GM18858 (cell line): ENCODE measurements around the gene LDB2.

ENCODE experiments used
- ATAC-seq: cut with Tn5 transposase; IDR thresholded peaks from one replicate; pipeline ENCODE4 v1.9.1; 2021; ENCODE audit not compliant: unreplicated experiment

LDB2 gene

DNA sequence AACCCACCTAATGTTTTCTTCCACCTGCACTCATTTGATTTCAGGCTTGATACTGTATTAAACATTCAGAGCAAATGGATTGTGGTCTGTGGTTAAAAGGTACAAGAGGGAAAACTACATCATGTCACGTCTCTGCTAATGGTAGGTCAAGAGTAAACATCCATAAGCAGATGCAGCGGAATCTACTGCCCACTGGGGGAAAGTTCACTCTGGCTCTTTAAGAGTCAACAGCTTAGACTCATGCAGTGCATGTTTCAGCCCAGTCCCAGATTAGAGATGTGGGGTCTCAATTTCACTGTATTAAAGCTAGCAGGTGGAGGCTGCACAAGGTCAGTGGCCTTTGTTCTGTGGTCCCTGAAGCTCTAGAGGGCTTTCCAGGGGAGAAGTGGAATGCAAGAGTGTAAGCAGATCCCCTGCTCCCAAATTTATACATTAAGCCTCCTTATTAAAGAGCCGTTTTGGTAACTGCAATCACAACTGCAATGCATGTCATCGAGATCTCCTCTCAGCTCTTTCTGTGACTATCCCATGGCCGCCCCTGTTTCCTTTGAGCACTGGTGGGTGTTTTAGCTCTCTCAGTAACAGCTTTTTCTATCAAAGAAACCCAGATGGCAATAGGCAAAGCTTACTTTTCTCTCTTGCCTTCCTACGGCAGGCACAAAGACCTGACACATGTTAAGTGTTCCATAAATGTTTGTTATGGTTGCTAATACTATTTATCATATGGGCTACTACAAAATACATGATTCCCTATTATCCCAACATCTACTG, 53.4 kb downstream of the LDB2 start:
- no peak for ATAC-seq

DNA sequence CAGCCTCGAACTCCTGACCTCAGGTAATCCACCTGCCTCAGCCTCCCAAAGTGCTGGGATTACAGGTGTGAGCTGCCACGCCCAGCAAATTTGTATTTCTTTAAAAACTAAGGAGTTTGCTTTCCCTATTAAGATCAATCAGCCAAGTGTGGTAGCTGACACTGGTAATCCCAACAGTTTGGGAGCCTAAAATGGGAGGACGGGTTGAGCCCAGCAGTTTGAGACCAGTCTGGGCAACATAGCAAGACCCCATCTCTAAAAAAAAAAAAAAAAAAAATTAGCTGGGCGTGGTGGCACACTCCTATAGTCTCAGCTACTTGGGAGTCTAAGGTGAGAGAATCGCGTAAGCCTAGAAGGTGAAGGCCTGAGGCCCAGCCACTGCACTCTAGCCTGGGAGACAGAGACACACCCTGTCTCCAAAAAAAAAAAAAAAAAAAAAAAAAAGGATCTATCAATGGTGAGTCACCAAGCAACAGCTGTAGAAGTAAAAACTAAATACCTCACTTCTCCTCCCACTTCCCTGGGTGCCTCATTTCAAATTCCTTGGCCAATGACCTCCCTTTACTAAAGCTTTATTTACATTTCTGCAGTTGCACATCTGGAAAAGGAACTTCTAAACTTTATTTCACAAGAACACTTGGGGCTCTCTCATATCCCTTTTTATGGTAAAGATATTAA, 54.5 kb downstream of the LDB2 start:
- ATAC-seq = no peak

DNA sequence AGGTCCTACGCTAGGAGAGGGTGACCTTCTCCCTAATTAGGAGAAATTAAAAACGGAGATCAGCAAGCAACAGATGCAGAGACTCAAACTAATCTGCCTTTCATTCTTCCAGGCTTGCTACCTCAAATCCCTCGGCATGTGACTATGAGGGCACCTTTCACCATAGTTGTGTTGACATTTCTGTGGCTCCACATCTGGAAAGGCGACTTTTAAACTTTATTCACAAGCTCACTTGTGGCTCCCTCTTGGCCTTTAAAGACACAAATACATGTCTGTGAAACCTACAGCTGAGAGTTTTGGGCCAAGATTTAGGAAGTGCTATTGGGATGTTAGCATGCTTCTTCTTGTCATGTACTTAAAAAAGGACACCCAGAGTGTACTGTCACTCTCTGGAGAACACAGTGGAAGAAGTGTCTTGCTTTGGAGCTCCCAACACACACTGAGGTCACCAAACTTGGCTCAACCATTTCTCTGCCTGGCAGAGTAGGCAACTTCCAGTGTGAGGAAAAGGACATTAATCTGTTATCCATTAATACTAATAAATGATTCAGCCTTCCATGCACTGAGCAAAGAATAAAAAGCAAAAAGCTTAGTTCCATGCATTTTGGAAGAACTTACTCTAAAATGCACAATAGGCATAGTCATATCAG, 60.1 kb downstream of the LDB2 start:
- no peak for ATAC-seq

DNA sequence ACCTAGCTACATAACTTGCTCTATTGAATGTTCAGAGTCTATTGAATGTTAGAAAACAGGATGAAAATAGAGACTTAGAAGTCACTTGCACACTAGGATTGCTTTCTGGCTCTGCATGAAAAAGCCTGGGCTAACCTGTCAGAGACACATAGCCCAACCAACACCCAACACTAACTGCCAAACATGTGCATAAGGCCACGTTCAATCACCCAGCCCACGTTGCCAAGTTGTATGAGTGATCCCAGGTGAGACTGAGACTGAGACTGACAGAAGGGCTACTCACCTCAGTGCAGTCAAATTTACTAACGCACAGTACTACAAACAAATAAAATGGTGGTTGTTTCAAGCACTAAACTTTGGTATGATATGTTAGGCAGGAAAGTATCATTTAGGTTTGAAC, 61.0 kb downstream of the LDB2 start:
- no peak for ATAC-seq

DNA sequence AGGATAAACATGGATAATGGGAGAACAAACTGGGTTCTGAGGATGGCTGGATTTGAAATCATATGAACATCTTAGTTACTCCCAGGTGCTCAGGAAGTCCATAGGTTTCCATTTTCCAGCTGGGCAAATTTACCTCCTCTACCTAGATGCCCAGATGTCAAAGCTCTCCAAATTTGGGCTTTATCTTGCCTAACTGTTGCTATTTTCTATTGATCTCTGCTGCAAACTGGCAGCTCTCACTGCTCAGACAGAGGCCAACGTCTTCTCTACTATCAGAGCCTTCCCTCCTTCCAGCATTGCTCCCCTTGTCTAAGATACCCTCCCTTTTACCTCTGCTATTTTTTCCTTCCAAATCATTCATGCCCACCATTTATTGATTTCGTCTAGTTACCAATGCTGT, 62.1 kb downstream of the LDB2 start:
- no peak for ATAC-seq

DNA sequence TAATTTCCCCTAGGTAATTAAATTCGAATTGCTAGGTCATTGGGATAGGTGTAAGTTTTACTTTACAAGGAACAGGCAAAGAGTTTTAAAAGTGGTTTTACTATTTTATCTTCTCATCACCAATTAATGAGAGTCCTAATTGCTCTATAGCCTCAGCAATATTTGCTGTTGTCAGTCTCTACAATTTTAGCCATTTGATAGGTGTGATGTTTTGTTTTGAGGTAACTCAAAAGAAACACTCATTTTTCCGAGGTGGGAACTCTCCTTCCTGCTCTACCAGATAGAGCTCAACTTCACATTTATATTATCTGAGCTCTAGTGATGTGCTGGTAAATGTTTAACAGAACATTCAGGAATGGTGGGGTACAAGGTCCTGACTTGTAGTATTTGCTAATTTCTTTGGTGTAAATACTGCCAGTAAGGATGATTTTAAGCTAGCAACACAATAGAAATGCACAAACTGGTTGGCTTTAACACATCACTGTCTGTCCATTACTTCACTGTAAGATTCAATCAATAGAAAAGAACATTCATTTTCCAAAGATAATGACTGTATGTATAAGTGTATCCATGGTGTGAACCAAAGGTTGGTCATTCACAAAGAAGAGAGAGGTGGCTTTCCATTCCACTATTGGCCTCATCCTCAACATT, 62.7 kb downstream of the LDB2 start:
- ATAC-seq = no peak

DNA sequence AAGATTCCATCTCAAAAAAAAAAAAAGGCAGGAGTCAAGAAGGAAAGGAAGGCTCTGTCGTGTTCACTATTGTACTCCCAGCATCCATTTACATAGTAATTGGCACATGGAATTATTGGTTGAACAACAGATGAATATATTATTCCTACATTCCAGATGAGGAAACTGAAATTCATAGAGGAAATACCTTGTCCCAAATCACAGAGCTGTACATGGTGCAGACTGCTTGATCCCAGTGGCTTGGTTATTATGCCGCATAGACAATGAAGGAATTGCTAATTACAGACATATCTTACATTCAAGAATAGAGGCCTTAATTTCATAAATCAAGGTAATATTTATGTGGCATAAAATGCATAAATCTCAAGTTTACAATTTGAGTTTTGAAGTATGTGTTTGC, 63.6 kb downstream of the LDB2 start:
- no peak for ATAC-seq

DNA sequence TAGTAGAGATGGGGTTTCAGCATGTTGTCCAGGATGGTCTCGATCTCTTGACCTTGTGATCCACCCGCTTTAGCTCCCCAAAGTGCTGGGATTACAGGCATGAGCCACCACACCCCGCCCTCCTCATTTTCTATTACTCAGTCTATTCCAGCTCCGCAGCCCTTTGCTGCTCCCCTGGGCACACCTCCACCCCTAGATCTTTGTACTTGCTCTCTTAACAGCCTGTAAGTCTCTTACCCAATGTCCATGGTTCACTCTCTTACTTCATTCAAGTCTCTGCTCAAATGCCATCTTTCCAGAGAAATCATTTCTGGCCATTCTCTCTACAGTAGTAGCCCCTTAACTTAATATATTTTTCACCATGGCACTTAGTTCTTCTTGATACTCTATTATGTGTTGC, 64.7 kb downstream of the LDB2 start:
- no peak for ATAC-seq

DNA sequence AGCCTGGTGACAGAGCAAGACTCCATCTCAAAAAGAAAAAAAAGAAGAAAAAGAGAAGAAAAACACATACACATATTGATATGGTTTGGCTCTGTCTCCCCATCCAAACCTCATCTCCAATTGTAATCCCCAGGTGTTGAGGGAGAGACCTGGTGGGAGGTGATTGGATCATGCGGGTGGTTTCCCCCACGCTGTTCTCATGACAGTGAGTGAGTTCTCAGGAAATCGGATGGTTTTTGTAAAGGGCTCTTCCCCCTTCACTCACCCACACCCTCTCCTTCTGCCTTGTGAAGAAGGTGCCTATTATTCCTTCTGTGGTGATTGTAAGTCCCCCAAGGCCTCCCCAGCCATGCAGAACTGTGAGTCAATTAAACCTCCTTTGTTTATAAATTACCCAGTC, 68.4 kb downstream of the LDB2 start:
- ATAC-seq = no peak

DNA sequence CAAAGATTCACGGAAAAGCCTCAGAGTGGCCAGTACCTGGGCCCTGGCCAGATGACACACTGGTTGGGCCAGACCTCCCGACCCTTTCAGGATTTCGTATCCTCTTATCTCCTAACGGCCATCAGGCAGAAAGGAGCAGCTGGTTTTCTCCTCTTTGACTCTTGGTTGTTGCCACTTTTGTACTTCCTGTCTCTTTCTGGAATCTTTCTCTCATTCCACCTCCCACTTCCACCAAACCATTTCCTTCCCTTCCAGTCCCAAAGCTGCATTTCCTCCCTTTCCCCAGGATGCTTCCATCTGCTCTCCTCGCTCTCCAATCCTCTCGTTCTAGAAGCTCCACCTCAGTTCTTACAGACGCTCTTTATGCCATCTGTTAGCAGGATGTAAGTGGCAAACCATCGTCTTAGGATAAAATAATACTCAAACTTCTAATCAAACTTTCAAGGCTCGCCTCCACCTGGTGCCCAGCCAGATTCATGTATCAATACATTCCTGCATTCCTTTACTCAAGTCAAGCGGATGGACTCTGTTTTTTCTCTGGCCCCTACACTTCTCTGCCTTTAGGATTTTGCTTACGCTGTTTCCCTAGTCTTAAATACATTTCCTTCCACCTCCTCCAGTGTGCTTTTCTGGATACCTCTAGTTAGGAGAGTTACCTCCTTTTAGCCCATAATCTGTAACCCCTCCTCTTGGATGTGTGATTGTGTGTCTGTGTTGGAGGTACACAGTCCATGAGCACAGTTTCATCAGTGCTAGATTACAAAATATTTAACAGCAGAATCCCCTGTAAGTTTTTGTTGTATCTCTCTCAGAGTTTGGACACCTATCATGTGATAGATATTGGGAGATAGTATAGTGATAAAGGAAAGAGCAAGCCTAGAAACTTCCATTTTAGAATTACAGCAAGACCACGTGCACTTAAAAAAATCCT, 70.4 kb downstream of the LDB2 start:
- no peak for ATAC-seq

DNA sequence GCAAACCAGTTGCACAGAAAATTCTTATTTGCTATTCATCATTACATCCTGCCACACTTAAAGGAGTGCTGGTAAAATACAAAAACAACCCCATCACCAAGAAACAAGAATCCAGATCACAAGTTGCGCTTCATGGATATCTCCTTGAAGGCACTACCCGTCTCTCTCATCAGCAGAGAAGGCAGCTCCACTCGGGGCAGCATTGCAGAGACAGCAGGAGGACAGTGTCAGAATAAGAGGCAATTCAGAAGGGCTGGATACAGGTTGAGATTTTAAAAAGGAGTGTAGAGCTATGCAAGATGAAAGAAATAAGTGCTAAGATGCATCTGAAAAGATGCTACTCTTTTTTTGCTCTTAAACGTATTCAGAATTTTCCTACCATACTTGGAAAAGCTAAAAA, 71.4 kb downstream of the LDB2 start:
- ATAC-seq = no peak

DNA sequence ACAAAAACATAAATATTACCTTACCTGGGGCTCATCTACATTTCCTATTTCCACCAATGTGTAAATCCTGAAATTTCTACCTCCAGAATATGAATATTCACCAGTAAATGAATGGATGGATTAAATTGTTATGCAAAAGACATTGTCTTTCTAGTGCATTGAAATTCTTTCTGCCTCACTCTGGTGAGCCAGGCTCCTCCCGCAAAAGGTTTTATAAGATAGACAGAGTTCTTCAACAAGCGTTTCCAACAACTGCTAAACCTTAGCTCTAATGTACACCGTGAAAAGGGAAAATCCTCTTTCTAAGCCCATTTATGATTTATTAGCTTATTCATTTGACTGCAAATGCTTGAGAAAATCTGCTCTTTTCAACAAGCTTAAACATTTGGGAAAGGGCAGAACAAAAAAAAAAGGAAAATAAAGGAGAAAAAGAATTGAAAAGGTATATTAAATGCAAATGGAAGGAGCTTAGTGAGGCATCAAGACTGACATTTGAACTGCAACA, 72.0 kb downstream of the LDB2 start:
- ATAC-seq = no peak

DNA sequence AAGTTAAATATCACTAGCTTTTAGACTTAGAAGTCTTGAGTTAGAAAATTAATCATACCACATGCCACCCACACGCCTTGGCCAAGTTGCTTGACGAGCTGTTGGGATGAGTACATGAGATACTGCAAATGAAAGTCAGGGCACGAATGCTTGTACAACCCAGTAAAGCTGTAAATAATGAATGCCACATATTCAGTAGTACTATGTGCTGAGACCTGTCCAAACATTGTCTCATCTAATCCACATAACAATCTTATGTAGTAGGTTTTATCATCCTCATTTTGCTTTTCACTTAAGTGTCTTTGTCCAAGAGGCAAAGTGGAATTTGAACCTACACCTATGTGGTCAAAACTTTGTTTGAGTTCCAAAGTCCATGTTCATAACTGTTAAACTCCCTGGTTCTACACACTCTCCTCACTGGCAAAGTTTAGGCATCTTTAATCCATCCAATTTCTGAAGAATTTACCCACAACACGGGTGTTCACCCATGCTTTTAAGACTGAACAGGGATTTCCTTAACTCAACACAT, 74.1 kb downstream of the LDB2 start:
- ATAC-seq = no peak

DNA sequence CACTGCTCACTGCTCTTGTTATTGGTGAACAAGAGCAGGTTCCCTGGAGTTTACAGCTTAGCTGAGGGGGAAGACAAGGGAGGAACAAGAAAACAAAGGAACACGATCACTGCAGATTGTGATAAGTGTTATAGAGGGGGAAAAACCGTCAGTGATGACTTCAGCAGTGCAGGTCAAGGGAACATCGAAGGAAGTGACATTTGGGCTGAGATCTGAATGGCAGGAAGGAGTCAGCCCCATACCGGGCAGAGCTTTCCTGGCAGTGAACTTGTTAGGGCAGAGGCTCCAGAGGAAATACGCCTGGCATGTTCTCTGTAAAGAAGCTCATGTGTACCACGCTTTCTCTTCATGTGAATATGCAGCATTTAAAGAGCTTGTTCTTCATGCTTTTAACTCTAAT, 78.1 kb downstream of the LDB2 start:
- no peak for ATAC-seq

DNA sequence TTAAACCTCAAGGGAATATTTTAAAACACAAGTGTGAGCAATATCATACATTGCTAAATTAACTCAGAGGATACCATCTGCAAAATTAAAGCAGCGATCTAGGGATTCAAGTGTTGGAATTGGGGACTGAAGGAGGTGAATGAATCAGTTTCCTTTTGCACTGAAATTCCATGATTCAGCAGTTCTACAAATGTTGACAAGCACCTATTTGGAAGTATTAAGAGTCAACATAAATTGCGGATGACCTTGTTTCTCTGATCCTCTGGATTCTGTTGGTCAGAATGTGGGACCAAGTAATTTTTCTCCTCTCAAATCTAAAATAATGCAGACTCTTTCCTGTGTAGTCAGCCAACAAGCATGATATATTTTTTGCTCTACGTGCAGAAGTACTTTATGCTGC, 78.8 kb downstream of the LDB2 start:
- no peak for ATAC-seq

DNA sequence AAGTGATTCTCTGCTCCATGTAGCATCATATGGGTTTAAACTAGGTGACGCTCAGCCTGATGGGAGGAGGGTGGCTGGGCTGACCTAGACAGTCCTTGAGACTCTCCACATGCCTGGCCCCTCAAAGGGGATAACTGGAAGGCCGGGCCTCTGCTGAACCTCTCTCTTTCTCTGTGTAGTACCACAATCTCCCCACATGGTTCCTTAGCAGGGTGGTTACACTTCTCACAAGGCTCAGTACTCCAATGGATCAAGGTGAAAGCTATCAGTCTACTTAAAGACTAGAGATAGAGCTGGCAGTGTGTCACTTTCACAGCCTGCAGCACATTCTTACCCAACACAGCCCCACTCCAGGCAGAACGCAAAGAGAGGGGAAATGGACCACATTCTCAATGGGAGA, 80.4 kb downstream of the LDB2 start:
- no peak for ATAC-seq

DNA sequence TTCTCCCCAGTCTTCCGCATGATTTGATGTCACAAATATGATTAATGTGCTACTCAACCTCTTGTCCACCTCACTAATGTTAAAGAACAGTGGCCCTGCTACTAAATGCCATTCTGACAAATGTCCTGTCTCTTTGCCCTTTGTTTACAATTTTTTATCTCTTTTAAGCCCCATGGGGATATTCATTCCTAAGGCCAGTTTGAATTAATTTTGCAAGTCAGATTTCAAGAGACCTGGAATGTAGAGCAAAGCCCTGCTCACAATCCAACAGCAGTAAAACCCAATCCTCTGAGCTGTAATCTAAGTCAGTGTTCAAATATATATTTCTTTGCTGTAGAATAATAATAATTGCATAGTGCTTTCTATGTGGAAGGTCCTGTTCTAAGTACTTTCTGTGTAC, 81.2 kb downstream of the LDB2 start:
- no peak for ATAC-seq

DNA sequence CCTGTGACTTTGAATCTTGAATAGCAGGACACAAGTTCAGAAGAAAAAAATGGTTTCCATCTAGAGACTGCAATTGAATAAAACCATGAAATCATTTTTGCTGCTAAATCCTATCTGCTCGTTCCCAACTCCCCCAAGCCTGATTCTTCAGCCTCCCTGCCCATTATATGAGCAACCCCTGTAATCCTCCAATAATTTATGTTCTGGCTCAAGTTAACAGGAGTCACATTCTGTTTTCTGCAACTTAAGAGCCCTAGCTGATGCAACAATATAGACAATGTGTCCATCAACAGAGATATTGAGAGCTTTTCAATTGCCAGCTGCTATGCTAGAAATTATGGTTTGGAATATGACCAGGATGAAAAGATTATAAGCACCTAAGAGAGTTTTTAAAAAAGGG, 84.1 kb downstream of the LDB2 start:
- no peak for ATAC-seq

DNA sequence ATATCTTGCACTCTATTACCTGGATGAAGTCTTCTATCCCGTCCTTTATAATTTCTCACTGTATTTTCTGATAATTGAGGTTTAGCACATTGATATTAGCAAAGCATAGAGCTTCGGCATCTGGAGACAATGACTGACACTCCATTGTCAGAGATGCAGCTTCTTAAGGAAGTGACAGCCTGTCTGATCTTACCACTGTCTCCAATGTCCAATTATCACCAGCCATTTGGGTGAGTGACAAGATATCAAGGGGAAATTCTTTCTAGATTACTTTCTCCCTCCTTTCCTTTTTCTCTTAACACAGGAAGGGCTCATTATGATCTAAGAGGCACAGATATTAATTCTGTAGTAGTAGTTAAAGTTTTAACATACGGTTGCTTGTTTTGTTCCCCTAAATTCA, 86.4 kb downstream of the LDB2 start:
- no peak for ATAC-seq

DNA sequence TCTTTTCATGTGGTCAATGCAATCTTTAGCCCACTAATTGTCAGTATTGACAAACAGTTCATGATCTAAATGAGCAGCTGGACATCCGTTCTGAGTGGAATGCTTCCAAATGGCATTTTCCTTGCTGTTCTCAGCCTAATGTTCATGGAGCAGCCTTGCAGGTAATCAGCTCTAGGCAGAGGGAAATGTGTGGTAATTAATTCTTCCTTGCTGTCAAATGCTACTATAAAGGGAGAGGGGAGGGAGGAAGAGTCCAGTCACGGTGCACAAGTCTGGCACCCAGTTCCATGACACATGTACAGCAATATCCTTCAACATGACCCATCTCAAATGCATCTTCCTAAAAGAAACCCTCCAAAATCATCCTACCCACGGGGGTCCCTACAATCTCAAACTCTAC, 88.5 kb downstream of the LDB2 start:
- no peak for ATAC-seq
